Keratinocyte (primary cell): Measurements from ENCODE around the gene AIG1. TPM values are rescaled to one million over a fixed set of nuclear protein-coding genes. Genes with fewer than 3 reads are reported as not detected.

ENCODE experiments used
- DNase-seq: peaks from one replicate; pipeline ENCODE4 v3.0.0-alpha.2; 2011; ENCODE audit warnings: low read depth, missing footprints, low spot score
- FAIRE-seq: peaks from 2 replicates; lab custom pipeline; 2011; peaks lifted over from hg19 to GRCh38; lab: Jason Lieb, UNC
- H2AFZ ChIP-seq: 2 replicates; pipeline ENCODE4 v1.6.0; 2012; ENCODE audit warnings: low read length, control low read depth, inconsistent platforms; ENCODE audit not compliant: control insufficient read depth
- H3K27ac ChIP-seq: 2 replicates; pipeline ENCODE4 v1.5.1; 2011; ENCODE audit warnings: low read length; ENCODE audit not compliant: control insufficient read depth, insufficient read depth
- H3K27me3 ChIP-seq: 3 replicates; pipeline ENCODE4 v1.6.0; 2011; ENCODE audit warnings: low read length; ENCODE audit not compliant: control insufficient read depth, insufficient read depth; ENCODE audit errors: extremely low read depth
- H3K36me3 ChIP-seq, 2 experiments: 2 replicates in 1 of 2; 3 replicates in 1 of 2; pipeline ENCODE4 v1.5.1; 2011; ENCODE audit warnings: low read length in 2 of 2, mild to moderate bottlenecking in 1 of 2; ENCODE audit not compliant: control insufficient read depth in 2 of 2, insufficient read depth in 2 of 2; ENCODE audit errors: extremely low read depth in 1 of 2
- H3K4me1 ChIP-seq: 3 replicates; pipeline ENCODE4 v1.5.1; 2011; ENCODE audit warnings: low read length; ENCODE audit not compliant: control insufficient read depth, insufficient read depth; ENCODE audit errors: extremely low read depth
- H3K4me2 ChIP-seq: 3 replicates; pipeline ENCODE4 v1.6.0; 2011; ENCODE audit warnings: low read depth, low read length; ENCODE audit not compliant: control insufficient read depth, insufficient read depth; ENCODE audit errors: extremely low read depth
- H3K4me3 ChIP-seq, 3 experiments: fragments of 200-600 bp in 1 of 3; sonication (generic) in 1 of 3; 2 replicates in 2 of 3; 3 replicates in 1 of 3; pipeline ENCODE4 v1.5.1; 2011 to 2016; ENCODE audit warnings: low read length in 3 of 3, mild to moderate bottlenecking in 3 of 3, control low read depth in 2 of 3, inconsistent platforms in 1 of 3, low read depth in 1 of 3, mixed read lengths in 1 of 3, mixed run types in 1 of 3, moderate library complexity in 1 of 3; ENCODE audit not compliant: control insufficient read depth in 2 of 3, insufficient read depth in 2 of 3; ENCODE audit errors: extremely low read depth in 1 of 3
- H3K79me2 ChIP-seq: 2 replicates; pipeline ENCODE4 v1.6.0; 2012; ENCODE audit warnings: low read length; ENCODE audit not compliant: control insufficient read depth, insufficient read depth
- H3K9ac ChIP-seq: 3 replicates; pipeline ENCODE4 v1.6.0; 2011; ENCODE audit warnings: low read length; ENCODE audit not compliant: control insufficient read depth, insufficient read depth; ENCODE audit errors: extremely low read depth
- H3K9me1 ChIP-seq: 3 replicates; pipeline ENCODE4 v1.6.0; 2011; ENCODE audit warnings: low read length; ENCODE audit not compliant: control insufficient read depth, insufficient read depth; ENCODE audit errors: extremely low read depth
- H3K9me3 ChIP-seq: 2 replicates; pipeline ENCODE4 v1.5.1; 2012; ENCODE audit warnings: low read depth, low read length; ENCODE audit not compliant: control insufficient read depth
- H4K20me1 ChIP-seq: 3 replicates; pipeline ENCODE4 v1.6.0; 2011; ENCODE audit warnings: low read length; ENCODE audit not compliant: control insufficient read depth, insufficient read depth; ENCODE audit errors: extremely low read depth
- EZH2 ChIP-seq: IDR thresholded peaks from one replicate; pipeline ENCODE4 v1.6.1; 2012; ENCODE audit warnings: inconsistent platforms, mild to moderate bottlenecking, low read length, moderate library complexity
- dilution Hi-C: fragments of 300-500 bp; cut with MboI; formaldehyde crosslinking; loops from one replicate; pipeline ENCODE4 v1.7.0; 2020; ENCODE audit warnings: low sequenced_read_pairs; ENCODE audit not compliant: extremely low pct_ligation_motif_present
- polyA plus RNA-seq, 5 experiments: library from polyadenylated mRNA; depleted of rRNA in 3 of 5; stranded (reverse) in 3 of 5; stranded (forward) in 1 of 5; unstranded in 1 of 5; fragments of >200 nt; gene quantifications; 1 replicate in 1 of 5; 2 replicates in 3 of 5; 3 replicates in 1 of 5; pipeline versions ENCODE4 v1.2.1 to v1.2.3, GENCODE V29; 2011 to 2012; ENCODE audit warnings: missing spikeins in 2 of 5, low read depth in 1 of 5, low replicate concordance in 1 of 5
- TF ChIP-seq, protein P1 (sequence below), 3 experiments: IDR thresholded peaks in 1 of 3; conservative IDR thresholded peaks in 1 of 3; optimal IDR thresholded peaks in 1 of 3; 2 replicates in 2 of 3; 3 replicates in 1 of 3; pipeline versions ENCODE3 to v1.5.1; 2011; ENCODE audit warnings: low read length in 3 of 3, mild to moderate bottlenecking in 3 of 3, moderate library complexity in 2 of 3, control low read depth in 1 of 3, inconsistent platforms in 1 of 3; ENCODE audit not compliant: insufficient read depth in 2 of 3; ENCODE audit errors: extremely low read depth in 1 of 3

The AIG1 gene
- polyA plus RNA-seq, 1 donor (not counting 4 experiments of a cell fraction or from before 2014, with no cell fraction given), result 77.1 TPM

DNA sequence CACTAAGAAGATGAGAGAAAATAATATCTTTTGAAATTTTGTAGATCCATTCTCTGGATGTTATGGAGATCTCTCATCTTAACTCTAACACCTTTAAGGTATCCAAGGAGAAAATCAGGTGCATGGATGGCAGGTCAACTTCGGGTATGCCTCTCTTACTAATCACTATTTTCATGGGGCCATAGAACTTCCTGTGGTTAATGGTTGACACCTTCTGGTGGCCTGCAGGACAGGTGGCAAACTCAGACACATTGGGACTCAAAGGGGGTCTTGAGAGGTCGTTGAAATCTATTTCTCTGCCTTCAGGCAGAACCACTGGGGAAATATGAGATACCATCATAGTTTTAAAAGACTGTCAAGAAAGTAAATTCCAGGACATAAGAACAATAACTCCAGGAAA lies 313.3 kb downstream of the AIG1 start:
- H3K4me1 ChIP-seq, result no peaks in the 10 kb centered on the region

DNA sequence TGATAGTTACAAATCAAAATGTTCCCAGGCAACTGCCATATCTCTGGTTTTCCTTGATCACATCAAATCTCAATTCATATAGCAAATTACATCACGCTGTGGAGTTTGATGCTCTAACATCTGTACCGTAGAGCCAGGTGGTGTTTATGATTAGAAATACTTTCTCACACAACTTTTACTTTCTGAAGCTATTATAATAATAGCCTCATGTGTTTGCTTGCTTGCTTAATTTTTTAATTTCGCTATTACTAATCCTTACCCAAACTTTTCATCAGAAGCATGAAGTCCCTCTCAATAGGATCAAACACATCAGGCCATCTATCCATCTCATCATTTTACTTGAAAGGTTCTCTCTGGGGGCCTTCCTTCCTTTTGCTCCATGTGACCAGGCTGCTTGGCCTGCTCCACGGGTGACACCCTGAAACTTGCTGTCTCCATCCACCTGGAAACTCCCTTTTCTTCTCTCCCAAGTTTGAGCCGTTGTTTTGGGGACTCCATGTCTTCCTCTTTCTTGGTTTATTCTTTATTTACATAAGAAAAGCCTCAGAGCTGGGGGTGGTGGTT lies 314.4 kb downstream of the AIG1 start:
- Histone ChIP-seq H3K9me3 (peaks cover 2% of the 10 kb centered on the region), H3K4me2 (no peak overlapping the region), H3K36me3 (no peaks in the 10 kb centered on the region), H3K4me1 (no peaks in the 10 kb centered on the region), H3K79me2 (no peaks in the 10 kb centered on the region), H3K4me3 (no peak overlapping the region), H3K9me1 (no peaks in the 10 kb centered on the region), H2AFZ (no peak overlapping the region), H4K20me1 (no peaks in the 10 kb centered on the region), H3K27me3 (no peaks in the 10 kb centered on the region), H3K9ac (no peak overlapping the region), H3K27ac (no peak overlapping the region)
- FAIRE-seq (no peak), DNase-seq (no peak)
- TF ChIP-seq, protein P1, sequence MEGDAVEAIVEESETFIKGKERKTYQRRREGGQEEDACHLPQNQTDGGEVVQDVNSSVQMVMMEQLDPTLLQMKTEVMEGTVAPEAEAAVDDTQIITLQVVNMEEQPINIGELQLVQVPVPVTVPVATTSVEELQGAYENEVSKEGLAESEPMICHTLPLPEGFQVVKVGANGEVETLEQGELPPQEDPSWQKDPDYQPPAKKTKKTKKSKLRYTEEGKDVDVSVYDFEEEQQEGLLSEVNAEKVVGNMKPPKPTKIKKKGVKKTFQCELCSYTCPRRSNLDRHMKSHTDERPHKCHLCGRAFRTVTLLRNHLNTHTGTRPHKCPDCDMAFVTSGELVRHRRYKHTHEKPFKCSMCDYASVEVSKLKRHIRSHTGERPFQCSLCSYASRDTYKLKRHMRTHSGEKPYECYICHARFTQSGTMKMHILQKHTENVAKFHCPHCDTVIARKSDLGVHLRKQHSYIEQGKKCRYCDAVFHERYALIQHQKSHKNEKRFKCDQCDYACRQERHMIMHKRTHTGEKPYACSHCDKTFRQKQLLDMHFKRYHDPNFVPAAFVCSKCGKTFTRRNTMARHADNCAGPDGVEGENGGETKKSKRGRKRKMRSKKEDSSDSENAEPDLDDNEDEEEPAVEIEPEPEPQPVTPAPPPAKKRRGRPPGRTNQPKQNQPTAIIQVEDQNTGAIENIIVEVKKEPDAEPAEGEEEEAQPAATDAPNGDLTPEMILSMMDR (optimal IDR thresholded peaks at IDR 0.05 in 1 of 3, IDR thresholded peaks at IDR 0.05 in 1 of 3, conservative IDR thresholded peaks at IDR 0.05 in 1 of 3; ENCODE audit: extremely low read depth in 1 of 3, insufficient read depth in 2 of 3, low read length in 3 of 3), result no peak
- no peak for TF ChIP-seq EZH2
- dilution Hi-C loops, result no loop called here

More for the DNA sequence above, 313.3 kb downstream of the AIG1 start:
- no peaks in the 10 kb centered on the region for H3K79me2 ChIP-seq
- H4K20me1 ChIP-seq, result no peaks in the 10 kb centered on the region
- H2AFZ ChIP-seq, result no peak overlapping the region
- dilution Hi-C loops, result no loop called here
- H3K4me3 ChIP-seq, result no peak overlapping the region
- peaks cover 2% of the 10 kb centered on the region for H3K9me3 ChIP-seq
- H3K27ac ChIP-seq, result no peak overlapping the region
- H3K36me3 ChIP-seq, result no peaks in the 10 kb centered on the region
- no peak overlapping the region for H3K9ac ChIP-seq
- no peaks in the 10 kb centered on the region for H3K27me3 ChIP-seq
- DNase-seq (no peak), FAIRE-seq (no peak)
- H3K9me1 ChIP-seq, result no peaks in the 10 kb centered on the region
- H3K4me2 ChIP-seq, result no peak overlapping the region
- TF ChIP-seq EZH2, result no peak
- TF ChIP-seq, protein P1 (optimal IDR thresholded peaks at IDR 0.05 in 1 of 3, IDR thresholded peaks at IDR 0.05 in 1 of 3, conservative IDR thresholded peaks at IDR 0.05 in 1 of 3; ENCODE audit: extremely low read depth in 1 of 3, insufficient read depth in 2 of 3, low read length in 3 of 3), result no peak
